ENCODE data around the gene DLG2. TPM values are rescaled to one million over a fixed set of nuclear protein-coding genes. Genes with fewer than 3 reads are reported as not detected.

The DLG2 gene
- total RNA-seq, 3 donors from 2014 or later (not counting 1 experiment from before 2014, with no cell fraction given): 1.7 to 2.9 (median 2.2) TPM

DNA sequence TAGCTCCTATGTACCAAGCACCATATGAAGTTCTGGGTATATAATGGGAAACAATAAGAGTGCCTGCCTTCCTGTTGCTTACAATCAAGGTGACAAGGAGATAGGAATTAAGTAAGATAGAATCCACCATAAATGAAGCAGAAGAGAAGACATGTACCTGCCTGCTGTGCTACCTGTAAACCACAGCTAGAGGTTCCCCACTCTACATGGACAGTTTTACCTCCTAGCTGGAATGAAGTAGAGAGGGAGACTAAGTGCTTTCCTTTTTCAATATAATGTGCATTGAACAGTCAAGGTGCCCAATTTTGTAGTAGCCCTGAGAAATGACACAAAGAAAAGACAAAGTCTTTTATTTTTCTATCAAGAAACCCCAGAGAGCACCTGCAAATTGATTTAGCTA, 984.6 kb downstream of the DLG2 start:
- no peaks in the 10 kb centered on the region for H3K27me3 ChIP-seq (ENCODE audit: control insufficient read depth, insufficient read depth, low read length)
- H3K9me3 ChIP-seq (ENCODE audit: control insufficient read depth, insufficient read depth, low read length): no peaks in the 10 kb centered on the region
- Mint-ChIP-seq H3K9me3 (peaks cover 0 to 2% of the 10 kb centered on the region in 2 donors), H3K4me3 (no peak overlapping the region), H3K36me3 (no peaks in the 10 kb centered on the region), H3K27ac (no peak overlapping the region), H3K4me1 (no peaks in the 10 kb centered on the region), H3K27me3 (ENCODE audit: low read depth in 2 of 2) (no peaks in the 10 kb centered on the region)
- intact Hi-C loops (cut with micrococcal nuclease): no loop called here
- ATAC-seq (no peak), DNase-seq (no peak)
- H3K4me3 ChIP-seq (ENCODE audit: low read length): no peak overlapping the region
- no peak overlapping the region for H3K27ac ChIP-seq (ENCODE audit: low read length)
- H3K4me1 ChIP-seq (ENCODE audit: control insufficient read depth, insufficient read depth, low read length): no peaks in the 10 kb centered on the region
- no peaks in the 10 kb centered on the region for H3K36me3 ChIP-seq (ENCODE audit: control insufficient read depth, insufficient read depth, low read length)
- TF ChIP-seq, protein P1, sequence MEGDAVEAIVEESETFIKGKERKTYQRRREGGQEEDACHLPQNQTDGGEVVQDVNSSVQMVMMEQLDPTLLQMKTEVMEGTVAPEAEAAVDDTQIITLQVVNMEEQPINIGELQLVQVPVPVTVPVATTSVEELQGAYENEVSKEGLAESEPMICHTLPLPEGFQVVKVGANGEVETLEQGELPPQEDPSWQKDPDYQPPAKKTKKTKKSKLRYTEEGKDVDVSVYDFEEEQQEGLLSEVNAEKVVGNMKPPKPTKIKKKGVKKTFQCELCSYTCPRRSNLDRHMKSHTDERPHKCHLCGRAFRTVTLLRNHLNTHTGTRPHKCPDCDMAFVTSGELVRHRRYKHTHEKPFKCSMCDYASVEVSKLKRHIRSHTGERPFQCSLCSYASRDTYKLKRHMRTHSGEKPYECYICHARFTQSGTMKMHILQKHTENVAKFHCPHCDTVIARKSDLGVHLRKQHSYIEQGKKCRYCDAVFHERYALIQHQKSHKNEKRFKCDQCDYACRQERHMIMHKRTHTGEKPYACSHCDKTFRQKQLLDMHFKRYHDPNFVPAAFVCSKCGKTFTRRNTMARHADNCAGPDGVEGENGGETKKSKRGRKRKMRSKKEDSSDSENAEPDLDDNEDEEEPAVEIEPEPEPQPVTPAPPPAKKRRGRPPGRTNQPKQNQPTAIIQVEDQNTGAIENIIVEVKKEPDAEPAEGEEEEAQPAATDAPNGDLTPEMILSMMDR (IDR thresholded peaks at IDR 0.05): no peak

DNA sequence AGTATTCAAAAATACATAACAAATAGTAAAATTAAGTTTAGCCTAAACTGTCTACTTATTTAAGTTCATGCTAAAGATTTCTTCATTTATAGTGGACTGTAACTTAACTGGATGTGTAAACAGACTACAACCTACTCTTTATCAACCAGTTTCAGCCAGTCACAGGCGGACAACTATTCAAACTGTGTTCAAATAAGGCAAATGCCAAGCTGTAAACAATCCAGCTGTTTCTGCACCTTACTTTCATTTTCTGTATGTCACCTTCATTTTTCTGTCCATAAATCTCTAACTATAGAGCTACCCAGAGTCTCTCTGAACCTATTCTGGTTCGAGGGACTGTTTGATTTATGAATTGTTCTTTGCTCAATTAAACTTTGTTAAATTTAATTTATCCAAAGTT, 992.8 kb downstream of the DLG2 start:
- H3K9me3 Mint-ChIP-seq: peaks cover 7 to 10% of the 10 kb centered on the region in 2 donors
- Histone ChIP-seq H3K27ac (ENCODE audit: low read length) (no peak overlapping the region), H3K9me3 (ENCODE audit: control insufficient read depth, insufficient read depth, low read length) (no peaks in the 10 kb centered on the region), H3K4me3 (ENCODE audit: low read length) (no peak overlapping the region), H3K36me3 (ENCODE audit: control insufficient read depth, insufficient read depth, low read length) (no peaks in the 10 kb centered on the region), H3K4me1 (ENCODE audit: control insufficient read depth, insufficient read depth, low read length) (no peaks in the 10 kb centered on the region), H3K27me3 (ENCODE audit: control insufficient read depth, insufficient read depth, low read length) (no peaks in the 10 kb centered on the region)
- ATAC-seq (no peak), DNase-seq (no peak)
- no peaks in the 10 kb centered on the region for H3K27me3 Mint-ChIP-seq (ENCODE audit: low read depth in 2 of 2)
- H3K36me3 Mint-ChIP-seq: no peaks in the 10 kb centered on the region
- 88% methylated on average over 1 of the region's 2 CpGs for WGBS (ENCODE audit: insufficient coverage)
- H3K4me3 Mint-ChIP-seq: no peak overlapping the region
- TF ChIP-seq, protein P1 (IDR thresholded peaks at IDR 0.05): no peak
- intact Hi-C loops (cut with micrococcal nuclease): no loop called here
- no peak overlapping the region for H3K27ac Mint-ChIP-seq
- no peaks in the 10 kb centered on the region for H3K4me1 Mint-ChIP-seq

DNA sequence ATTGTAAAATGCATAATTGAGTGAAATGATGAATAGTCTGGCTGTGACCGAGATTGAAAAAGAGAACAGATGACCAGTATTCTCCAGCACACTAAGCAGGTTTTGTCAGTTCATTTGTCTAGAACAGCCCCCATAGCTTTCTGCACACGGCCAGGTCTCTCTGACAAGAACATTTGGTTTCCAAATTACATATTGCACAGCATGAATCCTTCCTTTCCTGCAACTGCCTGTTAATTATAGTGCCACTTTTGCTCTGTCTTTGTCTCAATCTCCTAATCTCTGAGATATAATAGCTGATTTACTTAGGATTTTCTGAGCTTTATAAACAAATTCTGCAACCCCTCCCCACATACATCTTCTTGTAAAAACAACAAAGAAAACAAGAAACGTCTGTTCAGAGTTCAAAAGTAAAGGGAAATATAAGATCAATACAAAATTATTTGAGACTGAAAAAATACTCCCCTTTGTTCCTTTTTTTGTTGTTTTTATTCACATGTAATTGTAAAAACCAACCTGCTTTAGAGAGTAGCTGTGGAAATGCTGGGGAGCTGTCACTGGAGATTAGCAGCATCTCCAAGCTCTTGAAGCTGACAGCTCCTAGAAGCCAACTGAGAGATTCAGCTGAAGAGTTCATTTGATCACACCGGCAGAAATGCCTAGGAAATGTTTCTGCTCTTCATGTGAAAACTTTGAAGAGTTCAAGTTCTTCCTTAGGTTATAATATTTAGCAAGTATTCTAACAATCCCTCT, 998.1 kb downstream of the DLG2 start:
- Mint-ChIP-seq H3K4me3 (no peak overlapping the region), H3K27me3 (ENCODE audit: low read depth in 2 of 2) (no peaks in the 10 kb centered on the region), H3K27ac (no peak overlapping the region), H3K36me3 (no peaks in the 10 kb centered on the region), H3K4me1 (no peaks in the 10 kb centered on the region), H3K9me3 (peaks cover 7 to 14% of the 10 kb centered on the region in 2 donors)
- H3K4me1 ChIP-seq (ENCODE audit: control insufficient read depth, insufficient read depth, low read length): no peaks in the 10 kb centered on the region
- intact Hi-C loops (cut with micrococcal nuclease): no loop called here
- no peak for ATAC-seq
- no peaks in the 10 kb centered on the region for H3K27me3 ChIP-seq (ENCODE audit: control insufficient read depth, insufficient read depth, low read length)
- WGBS (ENCODE audit: insufficient coverage): 77% methylated on average over 3 of the region's 4 CpGs
- H3K9me3 ChIP-seq (ENCODE audit: control insufficient read depth, insufficient read depth, low read length): peaks cover 3% of the 10 kb centered on the region
- H3K36me3 ChIP-seq (ENCODE audit: control insufficient read depth, insufficient read depth, low read length): no peaks in the 10 kb centered on the region
- no peak for DNase-seq
- H3K4me3 ChIP-seq (ENCODE audit: low read length): no peak overlapping the region
- TF ChIP-seq, protein P1 (IDR thresholded peaks at IDR 0.05): no peak
- H3K27ac ChIP-seq (ENCODE audit: low read length): no peak overlapping the region

DNA sequence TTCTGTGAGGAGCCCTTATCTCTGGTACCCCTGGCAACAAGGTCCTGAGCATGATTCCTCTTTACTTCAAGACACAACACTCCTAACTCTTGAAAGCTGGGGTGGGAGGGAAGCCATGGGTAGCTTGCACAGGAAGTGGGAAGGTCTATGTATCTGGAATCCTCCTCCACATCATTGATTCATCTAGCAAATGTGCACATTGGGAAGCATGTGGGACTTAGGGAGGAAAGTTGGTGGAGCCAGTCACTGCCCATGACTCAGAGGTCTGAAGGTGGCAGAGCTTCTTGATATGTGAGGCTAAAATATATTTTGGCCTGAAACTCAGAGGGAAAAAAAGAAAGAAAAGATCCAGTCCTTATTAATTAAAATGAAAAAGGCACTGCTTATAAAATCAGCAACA, 1000.9 kb downstream of the DLG2 start:
- Histone ChIP-seq H3K27ac (ENCODE audit: low read length) (no peak overlapping the region), H3K27me3 (ENCODE audit: control insufficient read depth, insufficient read depth, low read length) (no peaks in the 10 kb centered on the region), H3K4me1 (ENCODE audit: control insufficient read depth, insufficient read depth, low read length) (no peaks in the 10 kb centered on the region), H3K9me3 (ENCODE audit: control insufficient read depth, insufficient read depth, low read length) (peaks cover 3% of the 10 kb centered on the region), H3K4me3 (ENCODE audit: low read length) (no peak overlapping the region), H3K36me3 (ENCODE audit: control insufficient read depth, insufficient read depth, low read length) (no peaks in the 10 kb centered on the region)
- H3K4me3 Mint-ChIP-seq: no peak overlapping the region
- no peak overlapping the region for H3K27ac Mint-ChIP-seq
- peaks cover 10 to 14% of the 10 kb centered on the region in 2 donors for H3K9me3 Mint-ChIP-seq
- ATAC-seq (no peak), DNase-seq (no peak)
- no peaks in the 10 kb centered on the region for H3K4me1 Mint-ChIP-seq
- no peaks in the 10 kb centered on the region for H3K27me3 Mint-ChIP-seq (ENCODE audit: low read depth in 2 of 2)
- TF ChIP-seq, protein P1 (IDR thresholded peaks at IDR 0.05): no peak
- intact Hi-C loops (cut with micrococcal nuclease): no loop called here
- no peaks in the 10 kb centered on the region for H3K36me3 Mint-ChIP-seq
